Ascending aorta (tissue), 2 donors: Measurements from ENCODE around the gene PLXDC1. TPM values are rescaled to one million over a fixed set of nuclear protein-coding genes. Genes with fewer than 3 reads are reported as not detected.

Experiments
- DNase-seq, 2 donors: peaks; one replicate each; pipeline ENCODE4 v3.0.0-alpha.2; 2019; ENCODE audit warnings: low spot score in 2 of 2
- H3K27ac ChIP-seq, 2 donors: fragments of 200-600 bp; sonication (generic); one replicate each; pipeline ENCODE4 v1.5.1; 2016 to 2017; ENCODE audit warnings: mild to moderate bottlenecking in 1 of 2
- H3K27me3 ChIP-seq: fragments of 200-600 bp; sonication (generic); one replicate; pipeline ENCODE4 v1.5.1; 2017
- H3K36me3 ChIP-seq, 2 donors: fragments of 200-600 bp; sonication (generic); one replicate each; pipeline ENCODE4 v1.5.1; 2016
- H3K4me1 ChIP-seq, 2 donors: fragments of 200-600 bp; sonication (generic); one replicate each; pipeline ENCODE4 v1.5.1; 2016 to 2017; ENCODE audit warnings: mild to moderate bottlenecking in 1 of 2
- H3K4me3 ChIP-seq, 2 donors: fragments of 200-600 bp; sonication (generic); one replicate each; pipeline ENCODE4 v1.5.1; 2016 to 2017; ENCODE audit warnings: mild to moderate bottlenecking in 1 of 2
- H3K9me3 ChIP-seq, 2 donors: fragments of 200-600 bp; sonication (generic); one replicate each; pipeline ENCODE4 v1.5.1; 2016
- intact Hi-C: fragments of 100-400 bp; cut with DNase I; formaldehyde crosslinking; loops from one replicate; pipeline ENCODE4 v1.15.1; 2023
- total RNA-seq: library from RNA; depleted of rRNA; stranded (reverse); fragments of >200 nt; gene quantifications from one replicate; pipeline ENCODE4 v1.1.0, GENCODE V29; 2016
- TF ChIP-seq, protein P1 (sequence below), 3 experiments: fragments of 200-600 bp in 2 of 3; fragments of 450-650 bp in 1 of 3; sonication (generic) in 2 of 3; IDR thresholded peaks; one replicate each; pipeline ENCODE4 v1.5.1; 2016 to 2019; ENCODE audit warnings: antibody characterized with exemption in 3 of 3, mild to moderate bottlenecking in 1 of 3, moderate library complexity in 1 of 3

PLXDC1 gene
- total RNA-seq, 1 donor from 2014 or later = 23.8 TPM

DNA sequence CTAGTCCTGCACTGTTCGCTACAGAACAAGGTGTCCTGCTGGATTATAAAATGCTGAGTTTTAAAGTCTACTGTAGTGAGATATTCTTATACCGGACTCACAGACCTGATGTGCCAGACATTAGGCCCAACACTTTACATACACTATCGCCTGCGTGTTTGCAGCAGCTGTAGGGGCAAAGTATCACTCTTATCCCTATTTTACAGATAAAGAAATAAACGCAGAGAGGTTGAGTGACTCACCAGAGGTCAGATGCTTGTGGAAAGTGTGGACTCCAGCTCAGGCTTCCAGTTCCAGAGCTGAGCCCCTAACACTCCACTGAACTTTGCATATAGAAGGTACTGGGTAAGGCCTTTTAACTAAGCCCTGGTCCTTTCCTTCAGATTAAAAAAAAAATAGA, 47.4 kb downstream of the PLXDC1 start:
- DNase-seq = no peak
- Histone ChIP-seq H3K4me1 (no peaks in the 10 kb centered on the region), H3K9me3 (no peaks in the 10 kb centered on the region), H3K4me3 (no peak overlapping the region), H3K27me3 (no peaks in the 10 kb centered on the region), H3K27ac (no peak overlapping the region), H3K36me3 (no peaks in the 10 kb centered on the region)
- TF ChIP-seq, protein P1, sequence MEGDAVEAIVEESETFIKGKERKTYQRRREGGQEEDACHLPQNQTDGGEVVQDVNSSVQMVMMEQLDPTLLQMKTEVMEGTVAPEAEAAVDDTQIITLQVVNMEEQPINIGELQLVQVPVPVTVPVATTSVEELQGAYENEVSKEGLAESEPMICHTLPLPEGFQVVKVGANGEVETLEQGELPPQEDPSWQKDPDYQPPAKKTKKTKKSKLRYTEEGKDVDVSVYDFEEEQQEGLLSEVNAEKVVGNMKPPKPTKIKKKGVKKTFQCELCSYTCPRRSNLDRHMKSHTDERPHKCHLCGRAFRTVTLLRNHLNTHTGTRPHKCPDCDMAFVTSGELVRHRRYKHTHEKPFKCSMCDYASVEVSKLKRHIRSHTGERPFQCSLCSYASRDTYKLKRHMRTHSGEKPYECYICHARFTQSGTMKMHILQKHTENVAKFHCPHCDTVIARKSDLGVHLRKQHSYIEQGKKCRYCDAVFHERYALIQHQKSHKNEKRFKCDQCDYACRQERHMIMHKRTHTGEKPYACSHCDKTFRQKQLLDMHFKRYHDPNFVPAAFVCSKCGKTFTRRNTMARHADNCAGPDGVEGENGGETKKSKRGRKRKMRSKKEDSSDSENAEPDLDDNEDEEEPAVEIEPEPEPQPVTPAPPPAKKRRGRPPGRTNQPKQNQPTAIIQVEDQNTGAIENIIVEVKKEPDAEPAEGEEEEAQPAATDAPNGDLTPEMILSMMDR (IDR thresholded peaks at IDR 0.05) = no peak
- intact Hi-C loops = no loop called here

- intact Hi-C loops = no loop called here
- no peak for DNase-seq
- Histone ChIP-seq H3K27me3 (no peaks in the 10 kb centered on the region), H3K36me3 (no peaks in the 10 kb centered on the region), H3K4me1 (no peaks in the 10 kb centered on the region), H3K4me3 (no peak overlapping the region), H3K27ac (no peak overlapping the region), H3K9me3 (no peaks in the 10 kb centered on the region)
- TF ChIP-seq, protein P1 (IDR thresholded peaks at IDR 0.05) = no peak
These were observed 50.3 kb downstream of the PLXDC1 start for GRCh38 chr17:39101091-39101490.

DNA sequence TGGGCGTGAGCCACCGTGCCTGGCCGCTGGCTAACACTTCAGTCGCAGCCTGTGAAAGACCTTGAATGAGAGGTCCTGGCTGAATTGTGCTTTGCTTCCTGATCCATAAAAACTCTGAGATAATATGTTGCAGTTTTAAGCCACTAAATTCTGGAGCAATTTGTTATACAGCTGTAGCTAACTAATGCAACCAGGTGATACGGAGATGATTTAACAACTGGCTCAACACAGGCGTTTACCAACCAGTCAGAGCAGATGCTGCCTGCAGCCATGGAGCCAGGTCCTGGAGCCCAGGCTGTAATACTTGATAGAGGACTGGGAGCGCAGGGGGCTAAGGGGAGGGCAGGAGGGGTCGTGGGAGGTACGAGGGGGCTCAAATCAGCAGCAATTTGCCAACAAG, 50.9 kb downstream of the PLXDC1 start:
- Histone ChIP-seq H3K36me3 (no peaks in the 10 kb centered on the region), H3K4me1 (peaks cover 0 to under 1% of the 10 kb centered on the region in 2 donors), H3K9me3 (no peaks in the 10 kb centered on the region), H3K27me3 (no peaks in the 10 kb centered on the region), H3K27ac (no peak overlapping the region), H3K4me3 (no peak overlapping the region)
- no peak for DNase-seq
- TF ChIP-seq, protein P1 (IDR thresholded peaks at IDR 0.05) = no peak
- intact Hi-C loops = no loop called here

DNA sequence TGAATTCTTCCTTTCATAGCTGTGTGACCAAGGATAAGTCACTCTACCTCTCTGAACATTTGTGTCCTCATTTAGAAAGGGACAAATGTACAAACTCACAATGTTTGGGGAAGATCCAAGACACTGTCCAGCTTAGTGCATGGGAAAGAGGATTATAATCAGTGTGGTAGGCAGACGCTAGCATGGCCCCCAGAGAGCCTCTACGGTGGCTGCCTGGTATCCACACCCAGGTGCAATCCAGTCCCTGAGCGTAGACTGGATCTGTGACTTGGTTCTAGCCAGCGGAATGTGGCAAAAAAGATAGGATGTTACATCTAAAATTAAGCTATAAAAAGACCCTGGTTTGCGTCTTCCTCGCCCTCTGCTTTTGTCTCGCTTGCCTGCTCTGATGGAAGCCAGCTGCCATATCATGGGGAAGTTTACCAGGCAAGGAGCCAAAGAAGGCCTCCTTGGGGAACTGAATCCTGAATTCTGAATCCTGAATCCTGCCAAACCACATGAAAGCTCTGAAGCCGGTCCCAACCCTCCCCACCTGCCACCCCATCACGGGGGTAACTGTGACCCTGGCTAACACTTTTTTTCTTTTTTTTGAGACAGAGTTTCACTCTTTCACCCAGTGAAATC, 51.7 kb downstream of the PLXDC1 start:
- intact Hi-C loops = no loop called here
- no peaks in the 10 kb centered on the region for H3K9me3 ChIP-seq
- no peaks in the 10 kb centered on the region for H3K27me3 ChIP-seq
- no peak overlapping the region for H3K27ac ChIP-seq
- H3K4me3 ChIP-seq = no peak overlapping the region
- H3K4me1 ChIP-seq = peaks cover 0 to 8% of the 10 kb centered on the region in 2 donors
- DNase-seq = no peak
- TF ChIP-seq, protein P1 (IDR thresholded peaks at IDR 0.05) = no peak
- no peaks in the 10 kb centered on the region for H3K36me3 ChIP-seq

DNA sequence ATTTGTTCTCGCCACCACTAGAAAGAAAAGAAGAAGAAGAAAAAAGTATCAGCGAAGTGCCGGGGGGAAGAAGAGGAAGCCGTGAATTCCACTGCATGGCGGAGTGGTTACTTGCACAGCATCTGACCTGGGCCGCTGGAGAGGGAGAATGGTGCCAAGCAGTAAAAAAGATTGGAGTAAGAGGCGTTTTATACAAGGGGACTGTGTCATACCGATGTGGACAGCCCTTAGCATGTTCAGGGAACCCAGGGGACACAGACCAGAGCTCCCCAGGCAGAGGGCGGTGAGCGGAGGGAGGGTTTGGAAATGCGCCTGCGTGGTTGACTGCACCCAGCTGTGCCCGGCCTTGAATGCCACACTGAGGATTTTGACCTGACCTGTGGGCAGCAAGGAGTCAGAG, 52.8 kb downstream of the PLXDC1 start:
- peaks cover 0 to 9% of the 10 kb centered on the region in 2 donors for H3K4me1 ChIP-seq
- no peaks in the 10 kb centered on the region for H3K27me3 ChIP-seq
- TF ChIP-seq, protein P1 (IDR thresholded peaks at IDR 0.05) = no peak
- intact Hi-C loops = no loop called here
- DNase-seq = no peak
- H3K36me3 ChIP-seq = no peaks in the 10 kb centered on the region
- no peak overlapping the region for H3K27ac ChIP-seq
- no peaks in the 10 kb centered on the region for H3K9me3 ChIP-seq
- H3K4me3 ChIP-seq = no peak overlapping the region

DNA sequence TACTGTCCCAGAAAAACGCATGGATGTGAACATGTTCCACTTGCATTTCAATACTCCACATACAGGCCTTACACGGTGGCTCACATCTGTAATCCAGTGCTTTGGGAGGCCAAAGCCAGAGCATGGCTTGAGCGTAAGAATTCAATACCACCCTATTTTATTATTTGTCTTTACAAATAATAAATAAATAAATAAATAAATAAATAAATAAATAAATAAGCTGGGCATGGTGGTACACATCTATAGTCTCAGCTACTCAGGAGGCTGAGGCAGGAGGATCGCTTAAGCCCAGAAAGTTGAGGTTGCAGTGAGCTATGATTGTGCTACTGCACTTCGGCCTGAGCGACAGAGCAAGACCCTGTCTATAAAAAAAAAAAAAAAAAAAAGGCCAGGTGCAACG, 53.9 kb downstream of the PLXDC1 start:
- Histone ChIP-seq H3K4me1 (peaks cover 0 to 9% of the 10 kb centered on the region in 2 donors), H3K27me3 (no peaks in the 10 kb centered on the region), H3K36me3 (no peaks in the 10 kb centered on the region), H3K9me3 (no peaks in the 10 kb centered on the region), H3K27ac (no peak overlapping the region), H3K4me3 (no peak overlapping the region)
- intact Hi-C loops = no loop called here
- DNase-seq = no peak
- TF ChIP-seq, protein P1 (IDR thresholded peaks at IDR 0.05) = no peak
